NCI-H2107 (cell line): Measurements from ENCODE around the gene TRAF6.
"Not testable (repeated sequence)": the region's sequence is repeated elsewhere in the genome, so short reads cannot be mapped to it uniquely, and the experiment has no call there.

Experiments
- DNase-seq: peaks from one replicate; lab custom pipeline; 2025; lab: John Stamatoyannopoulos, UW

The TRAF6 gene

GRCh38 chr11:36509694-36510593 is at the start of gene TRAF6:
Gene TRAF6, minus strand, starts transcription at chr11:36510272. Its CDS starts 8,757 bp downstream, at chr11:36501515.
- DNase-seq: peak; percentile 44

GRCh38 chr11:36558571-36559413 is 48.7 kb upstream of the TRAF6 start:
- no peak for DNase-seq

GRCh38 chr11:36557991-36558390 is 47.9 kb upstream of the TRAF6 start:
- no peak for DNase-seq

- DNase-seq: not testable (repeated sequence)
Measured at GRCh38 chr11:36557390-36557789, 47.3 kb upstream of the TRAF6 start.

- no peak for DNase-seq
Measured at GRCh38 chr11:36550385-36551115, 40.5 kb upstream of the TRAF6 start.

- DNase-seq: peak; percentile 52
Measured at GRCh38 chr11:36540998-36541397, 30.9 kb upstream of the TRAF6 start.

- no peak for DNase-seq
Measured at GRCh38 chr11:36534276-36534840, 24.3 kb upstream of the TRAF6 start.

- DNase-seq: no peak
Measured at GRCh38 chr11:36532941-36533601, 23.0 kb upstream of the TRAF6 start.

- no peak for DNase-seq
Measured at GRCh38 chr11:36530840-36531239, 20.8 kb upstream of the TRAF6 start.

GRCh38 chr11:36513965-36514364 is 3.9 kb upstream of the TRAF6 start:
- no peak for DNase-seq

GRCh38 chr11:36512016-36512415 is 1.9 kb upstream of the TRAF6 start:
- no peak for DNase-seq

GRCh38 chr11:36511062-36511461 is 990 bp upstream of the TRAF6 start:
- DNase-seq: not testable (repeated sequence)

- no peak for DNase-seq
Measured at GRCh38 chr11:36510594-36510942, 496 bp upstream of the TRAF6 start.

GRCh38 chr11:36509201-36509639 is 852 bp downstream of the TRAF6 start:
- DNase-seq: no peak

- no peak for DNase-seq
Measured at GRCh38 chr11:36508743-36509142, 1.3 kb downstream of the TRAF6 start.

GRCh38 chr11:36507824-36508489 is 2.1 kb downstream of the TRAF6 start:
- DNase-seq: no peak

- no peak for DNase-seq
Measured at GRCh38 chr11:36501236-36501635, 8.8 kb downstream of the TRAF6 start.

GRCh38 chr11:36500315-36500721 is 9.8 kb downstream of the TRAF6 start:
- DNase-seq: no peak

GRCh38 chr11:36499315-36499714 is 10.8 kb downstream of the TRAF6 start:
- DNase-seq: no peak

- DNase-seq: no peak
Measured at GRCh38 chr11:36498721-36499120, 11.4 kb downstream of the TRAF6 start.

- no peak for DNase-seq
Measured at GRCh38 chr11:36493332-36493731, 16.7 kb downstream of the TRAF6 start.
